ENCODE data around the gene RBM43.

GRCh38 chr2:151198645-151199044 is 63.0 kb downstream of the RBM43 start:
- no peak for TF ChIP-seq EZH2 (IDR thresholded peaks at IDR 0.05; ENCODE audit: low read length, missing control alignments)
- TF ChIP-seq, protein P1, sequence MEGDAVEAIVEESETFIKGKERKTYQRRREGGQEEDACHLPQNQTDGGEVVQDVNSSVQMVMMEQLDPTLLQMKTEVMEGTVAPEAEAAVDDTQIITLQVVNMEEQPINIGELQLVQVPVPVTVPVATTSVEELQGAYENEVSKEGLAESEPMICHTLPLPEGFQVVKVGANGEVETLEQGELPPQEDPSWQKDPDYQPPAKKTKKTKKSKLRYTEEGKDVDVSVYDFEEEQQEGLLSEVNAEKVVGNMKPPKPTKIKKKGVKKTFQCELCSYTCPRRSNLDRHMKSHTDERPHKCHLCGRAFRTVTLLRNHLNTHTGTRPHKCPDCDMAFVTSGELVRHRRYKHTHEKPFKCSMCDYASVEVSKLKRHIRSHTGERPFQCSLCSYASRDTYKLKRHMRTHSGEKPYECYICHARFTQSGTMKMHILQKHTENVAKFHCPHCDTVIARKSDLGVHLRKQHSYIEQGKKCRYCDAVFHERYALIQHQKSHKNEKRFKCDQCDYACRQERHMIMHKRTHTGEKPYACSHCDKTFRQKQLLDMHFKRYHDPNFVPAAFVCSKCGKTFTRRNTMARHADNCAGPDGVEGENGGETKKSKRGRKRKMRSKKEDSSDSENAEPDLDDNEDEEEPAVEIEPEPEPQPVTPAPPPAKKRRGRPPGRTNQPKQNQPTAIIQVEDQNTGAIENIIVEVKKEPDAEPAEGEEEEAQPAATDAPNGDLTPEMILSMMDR (conservative IDR thresholded peaks at IDR 0.05 in 1 of 2, IDR thresholded peaks at IDR 0.05 in 1 of 2; ENCODE audit: low read depth in 1 of 2, low read length in 2 of 2): no peak
